GM10266 (cell line): Measurements from ENCODE around the gene NGEF.

Experiments used
- DNase-seq: peaks from one replicate; pipeline ENCODE4 v3.0.0; 2012; ENCODE audit errors: extremely low spot score
- CTCF ChIP-seq: IDR thresholded peaks from 2 replicates; pipeline ENCODE4 v1.5.1; 2012; ENCODE audit warnings: mild to moderate bottlenecking, low read depth; ENCODE audit not compliant: control insufficient read depth, insufficient read depth; ENCODE audit errors: missing control alignments

NGEF gene

GRCh38 chr2:232889876-232890401 is 123.1 kb downstream of the NGEF start:
- no peak for TF ChIP-seq CTCF
- no peak for DNase-seq

GRCh38 chr2:232888839-232889529 is 124.1 kb downstream of the NGEF start:
- no peak for TF ChIP-seq CTCF
- DNase-seq, result no peak

GRCh38 chr2:232888099-232888836 is 124.8 kb downstream of the NGEF start:
- TF ChIP-seq CTCF, result no peak
- DNase-seq, result no peak

GRCh38 chr2:232887171-232887850 is 125.7 kb downstream of the NGEF start:
- DNase-seq, result no peak
- no peak for TF ChIP-seq CTCF

GRCh38 chr2:232886632-232887031 is 126.4 kb downstream of the NGEF start:
- no peak for TF ChIP-seq CTCF
- no peak for DNase-seq

GRCh38 chr2:232886176-232886575 is 126.9 kb downstream of the NGEF start:
- TF ChIP-seq CTCF, result no peak

More at GRCh38 chr2:232886176-232886575, 126.9 kb downstream of the NGEF start:
- no peak for DNase-seq
